Cardiac fibroblast (primary cell): ENCODE measurements around the gene OSBPL9.
A peak's percentile ranks its signal among the peaks of the same experiment; 100 is the strongest.

Experiments
- DNase-seq, 2 donors: peaks; one replicate each; pipeline versions ENCODE4 v3.0.0 to v3.0.0-alpha.2; 2010; ENCODE audit warnings: low read depth in 2 of 2
- H3K4me3 ChIP-seq, 2 donors: replicated peaks in 1 of 2; 1 replicate in 1 of 2; 2 replicates in 1 of 2; pipeline ENCODE4 v1.5.1; 2011; ENCODE audit warnings: low read depth in 2 of 2, low read length in 2 of 2, mild to moderate bottlenecking in 2 of 2, moderate library complexity in 1 of 2
- TF ChIP-seq, protein P1 (sequence below): IDR thresholded peaks from one replicate; pipeline ENCODE4 v1.5.1; 2011; ENCODE audit warnings: low read depth, mild to moderate bottlenecking, low read length, inconsistent platforms

The OSBPL9 gene

DNA sequence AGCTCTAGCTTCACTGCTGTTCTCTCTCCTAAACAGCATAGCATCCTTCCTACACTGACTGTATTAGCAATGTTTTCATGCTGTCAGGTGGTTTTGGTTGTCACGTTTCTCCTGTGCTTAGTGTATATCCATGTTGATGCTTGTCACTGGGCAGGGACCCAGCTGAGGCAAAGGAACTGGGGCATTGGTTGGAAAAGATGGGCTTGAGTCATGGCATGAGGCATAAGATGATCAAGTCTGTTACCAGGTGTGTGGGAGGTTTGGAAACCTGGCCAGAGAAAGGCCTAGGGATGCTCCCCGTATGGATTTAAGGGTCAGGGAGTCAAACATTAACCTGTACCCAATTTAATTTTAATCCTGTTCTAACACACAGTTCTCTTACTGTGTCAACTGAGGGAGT is 69.6 kb downstream of the OSBPL9 start:
- H3K4me3 ChIP-seq = no peak overlapping the region
- TF ChIP-seq, protein P1, sequence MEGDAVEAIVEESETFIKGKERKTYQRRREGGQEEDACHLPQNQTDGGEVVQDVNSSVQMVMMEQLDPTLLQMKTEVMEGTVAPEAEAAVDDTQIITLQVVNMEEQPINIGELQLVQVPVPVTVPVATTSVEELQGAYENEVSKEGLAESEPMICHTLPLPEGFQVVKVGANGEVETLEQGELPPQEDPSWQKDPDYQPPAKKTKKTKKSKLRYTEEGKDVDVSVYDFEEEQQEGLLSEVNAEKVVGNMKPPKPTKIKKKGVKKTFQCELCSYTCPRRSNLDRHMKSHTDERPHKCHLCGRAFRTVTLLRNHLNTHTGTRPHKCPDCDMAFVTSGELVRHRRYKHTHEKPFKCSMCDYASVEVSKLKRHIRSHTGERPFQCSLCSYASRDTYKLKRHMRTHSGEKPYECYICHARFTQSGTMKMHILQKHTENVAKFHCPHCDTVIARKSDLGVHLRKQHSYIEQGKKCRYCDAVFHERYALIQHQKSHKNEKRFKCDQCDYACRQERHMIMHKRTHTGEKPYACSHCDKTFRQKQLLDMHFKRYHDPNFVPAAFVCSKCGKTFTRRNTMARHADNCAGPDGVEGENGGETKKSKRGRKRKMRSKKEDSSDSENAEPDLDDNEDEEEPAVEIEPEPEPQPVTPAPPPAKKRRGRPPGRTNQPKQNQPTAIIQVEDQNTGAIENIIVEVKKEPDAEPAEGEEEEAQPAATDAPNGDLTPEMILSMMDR = no peak
- peak in 1 of 2 donors; percentile 45 for DNase-seq

DNA sequence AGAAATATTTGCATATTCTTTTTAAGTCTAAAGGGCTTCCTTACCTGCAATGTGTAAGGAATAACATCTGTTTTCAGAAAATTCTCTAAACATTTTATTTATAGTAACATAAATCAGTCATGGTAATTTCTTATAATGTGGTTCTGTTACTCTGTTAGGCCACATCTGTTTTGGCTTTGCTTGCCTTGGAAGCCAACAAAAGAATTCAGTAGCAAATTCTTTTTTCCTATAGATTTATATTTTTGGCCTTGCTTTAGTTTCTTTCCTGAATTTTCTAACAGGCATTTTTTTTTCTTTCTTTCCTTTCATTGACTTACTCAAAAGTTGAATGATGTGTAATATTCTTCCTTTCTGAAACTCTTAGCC is 72.2 kb downstream of the OSBPL9 start:
- DNase-seq = no peak
- TF ChIP-seq, protein P1 = no peak
- no peak overlapping the region for H3K4me3 ChIP-seq

DNA sequence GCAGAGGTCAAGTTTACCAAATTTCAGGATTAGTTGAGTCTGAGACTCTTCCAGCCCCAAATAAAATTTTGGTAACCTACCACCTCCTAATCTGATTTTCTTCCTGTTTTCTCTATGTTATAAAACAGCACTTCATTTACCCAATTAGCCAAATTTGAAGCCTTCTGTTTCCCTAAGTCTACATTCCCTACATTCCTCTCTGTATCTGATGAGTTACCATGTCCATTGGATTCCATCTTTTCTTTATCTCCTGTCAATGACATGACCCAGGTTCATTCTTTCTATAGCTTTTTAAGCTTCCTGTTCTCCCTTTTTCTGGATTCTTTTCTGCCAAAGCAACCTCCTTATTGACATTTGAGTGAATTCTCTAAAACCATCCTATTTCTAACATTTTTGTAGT is 72.8 kb downstream of the OSBPL9 start:
- H3K4me3 ChIP-seq = no peak overlapping the region
- no peak for DNase-seq
- TF ChIP-seq, protein P1 = no peak

DNA sequence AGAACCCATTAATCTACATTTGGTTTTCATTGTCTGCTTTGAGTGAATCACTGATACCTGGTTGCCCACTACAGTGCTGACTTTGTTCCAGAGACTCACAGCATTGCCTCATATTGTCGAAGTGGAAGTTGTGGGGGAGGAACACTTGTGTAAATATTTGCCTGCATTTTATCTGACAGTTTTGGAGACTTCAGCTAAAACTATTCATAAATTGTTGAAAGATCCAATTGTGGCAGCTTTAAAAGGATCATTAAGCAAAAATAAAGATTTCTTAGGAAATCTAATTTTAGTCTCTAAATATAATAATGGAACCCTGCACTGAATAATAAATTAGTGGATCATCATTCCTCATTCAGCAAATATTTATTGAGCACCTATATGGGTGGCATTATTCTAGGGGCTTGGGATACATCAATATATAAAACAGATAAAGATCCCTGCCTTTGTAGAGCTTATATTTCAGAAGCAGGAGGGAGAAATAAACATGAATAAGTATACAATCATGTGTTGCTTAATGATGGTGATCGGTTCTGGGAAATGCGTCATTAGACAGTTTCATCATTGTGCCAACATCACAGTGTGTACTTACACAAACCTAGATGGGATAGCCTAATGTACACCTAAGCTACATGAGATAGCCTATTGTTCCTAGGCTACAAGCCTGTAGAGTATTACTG is 73.5 kb downstream of the OSBPL9 start:
- peak; percentile 89 to 97 for DNase-seq
- no peak overlapping the region for H3K4me3 ChIP-seq
- TF ChIP-seq, protein P1 = no peak

DNA sequence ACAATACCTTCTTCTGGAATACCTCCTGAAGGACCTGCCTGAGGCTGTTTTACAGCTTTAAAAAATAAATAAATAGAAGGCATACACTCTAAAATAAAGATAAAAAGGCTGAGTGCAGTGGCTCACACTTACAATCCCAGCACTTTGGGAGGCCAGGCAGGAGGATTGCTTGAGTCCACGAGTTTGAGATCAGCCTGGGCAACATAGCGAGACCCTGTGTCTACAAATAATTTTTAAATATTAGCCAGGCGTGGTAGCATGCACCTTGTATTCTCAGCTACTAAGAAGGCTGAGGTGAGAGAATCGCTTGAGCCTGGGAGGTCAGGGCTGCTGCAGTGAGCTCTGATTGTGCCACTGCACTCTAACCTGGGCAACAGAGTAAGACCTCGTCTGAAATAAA is 75.0 kb downstream of the OSBPL9 start:
- no peak for DNase-seq
- H3K4me3 ChIP-seq = no peak overlapping the region
- TF ChIP-seq, protein P1 = no peak

DNA sequence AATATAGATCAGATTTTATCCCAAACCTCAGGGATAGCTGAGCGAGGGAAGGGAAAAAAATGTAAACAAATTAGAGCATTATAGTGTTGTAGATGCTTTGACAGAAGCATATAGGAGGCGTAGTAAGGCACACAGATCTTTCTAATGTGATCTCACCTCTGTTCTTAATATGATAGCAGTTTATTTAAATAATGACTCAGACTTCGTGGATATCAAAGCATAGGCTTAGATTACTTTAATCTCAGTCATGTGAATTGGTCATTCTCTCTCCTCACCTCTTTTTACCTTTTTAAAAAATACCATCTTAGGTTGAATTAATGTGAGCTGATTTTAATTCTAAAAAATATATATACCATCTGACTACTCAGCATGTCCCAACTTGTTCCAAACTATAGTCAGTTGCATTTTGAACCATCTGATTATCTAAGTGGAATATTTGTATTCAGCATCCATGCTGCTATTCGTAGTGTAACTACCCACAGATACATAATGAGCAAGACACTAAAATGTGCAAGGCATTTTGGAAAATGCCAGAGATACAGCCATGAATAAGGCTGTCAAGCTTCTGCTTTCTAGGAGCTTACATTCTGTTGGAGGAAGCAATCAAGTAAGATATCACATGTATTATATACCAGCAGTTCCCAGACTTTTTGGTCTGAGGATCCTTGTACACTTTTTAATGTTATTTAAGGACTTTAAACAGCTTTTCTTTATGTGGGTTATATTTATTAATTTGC is 76.7 kb downstream of the OSBPL9 start:
- TF ChIP-seq, protein P1 = no peak
- H3K4me3 ChIP-seq = no peak overlapping the region
- peak; percentile 28 to 36 for DNase-seq
